Astrocyte (in vitro differentiated cells and primary cell): ENCODE results near the gene KCNH2.

Experiments
- CTCF ChIP-seq: IDR thresholded peaks from 2 replicates; pipeline ENCODE4 v1.5.1; 2011; ENCODE audit warnings: low read depth, mild to moderate bottlenecking, inconsistent platforms, low read length, moderate library complexity; ENCODE audit not compliant: insufficient read depth
- EZH2 ChIP-seq: IDR thresholded peaks from 2 replicates; pipeline ENCODE4 v1.6.1; 2012; ENCODE audit warnings: mild to moderate bottlenecking, low read length, inconsistent platforms; ENCODE audit not compliant: insufficient read depth

GRCh38 chr7:150963707-150964559 is 14.2 kb downstream of the KCNH2 start:
- TF ChIP-seq EZH2 (no peak), CTCF (no peak)
